ENCODE data around the gene LRRN1.

- TF ChIP-seq CTCF (IDR thresholded peaks at IDR 0.05), result no peak
- TF ChIP-seq POLR2A (IDR thresholded peaks at IDR 0.05), result no peak
These were observed 45.8 kb upstream of the LRRN1 start for GRCh38 chr3:3753416-3753815.
